Hematopoietic multipotent progenitor cell treated with erythropoietin and hydrocortisone succinate and interleukin-3 and kit ligand, for 17 days (in vitro differentiated cells): ENCODE results near the gene HIPK2.

Experiments
- DNase-seq: peaks from one replicate; pipeline ENCODE4 v3.0.0-alpha.2; 2015; ENCODE audit warnings: low spot score

HIPK2 gene

DNA sequence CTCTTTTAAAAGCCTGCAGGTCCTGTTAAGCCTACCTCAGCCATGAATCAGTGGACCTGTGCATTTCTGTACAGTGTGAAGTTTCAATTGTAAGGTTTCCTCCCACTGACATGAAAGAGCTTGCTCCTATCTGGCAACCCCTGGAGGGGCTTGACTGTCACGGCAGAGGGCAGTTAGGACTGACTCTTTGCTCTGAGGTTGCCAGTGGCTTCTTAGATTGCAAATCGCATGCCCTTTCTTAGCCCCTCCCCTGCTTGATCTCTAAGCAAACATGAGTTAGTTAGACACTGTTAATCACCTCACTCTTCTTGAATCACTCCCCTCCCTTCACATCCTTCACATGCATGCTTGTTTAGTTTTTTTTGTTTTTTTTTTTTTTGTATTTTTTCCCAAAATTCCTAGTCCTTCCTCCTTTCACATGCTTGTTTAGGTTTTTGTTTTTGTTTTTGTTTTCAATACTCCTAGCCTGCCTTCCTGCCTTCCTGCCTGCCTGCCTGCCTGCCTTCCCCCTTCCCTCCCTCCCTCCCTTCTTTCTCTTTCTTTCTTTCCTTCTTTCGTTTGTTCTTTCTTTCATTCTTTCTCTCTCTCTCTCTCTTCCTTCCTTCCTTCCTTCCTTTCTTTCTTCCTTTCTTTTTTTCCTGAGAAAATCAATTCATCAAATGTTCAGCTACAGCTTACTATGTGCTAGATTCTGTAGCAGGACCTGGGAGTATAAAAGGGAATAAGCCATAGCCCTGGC, 6.0 kb upstream of the HIPK2 start:
- DNase-seq = no peak

GRCh38 chr7:139782932-139783331, 5.1 kb upstream of the HIPK2 start:
- no peak for DNase-seq

- DNase-seq = no peak
Observed at GRCh38 chr7:139777133-139777891, 486 bp downstream of the HIPK2 start.

- peak; percentile 34 for DNase-seq
Observed at GRCh38 chr7:139776486-139777132, 1.2 kb downstream of the HIPK2 start.

- peak; percentile 65 for DNase-seq
Observed at GRCh38 chr7:139775829-139776266, 1.9 kb downstream of the HIPK2 start.

- no peak for DNase-seq
Observed at GRCh38 chr7:139774376-139774775, 3.4 kb downstream of the HIPK2 start.

DNA sequence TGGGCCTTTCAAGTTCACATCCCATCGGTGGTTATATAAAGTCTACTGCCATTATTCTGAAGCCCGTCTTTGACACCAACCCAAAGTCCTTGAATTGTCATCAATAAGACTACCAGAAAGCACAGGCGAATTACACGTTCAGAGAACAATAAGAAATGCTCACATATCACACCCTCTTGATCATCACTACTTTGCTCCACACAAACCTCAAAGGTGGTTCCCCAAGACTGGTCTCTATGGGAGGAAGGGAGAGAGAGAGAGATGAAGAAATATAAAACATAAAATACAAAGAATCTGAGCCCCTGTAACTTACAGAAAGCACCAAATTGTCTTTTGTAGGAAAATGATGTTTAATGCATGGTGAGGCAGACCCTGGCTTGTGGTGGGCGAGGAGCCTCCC, 4.4 kb downstream of the HIPK2 start:
- DNase-seq = no peak

DNA sequence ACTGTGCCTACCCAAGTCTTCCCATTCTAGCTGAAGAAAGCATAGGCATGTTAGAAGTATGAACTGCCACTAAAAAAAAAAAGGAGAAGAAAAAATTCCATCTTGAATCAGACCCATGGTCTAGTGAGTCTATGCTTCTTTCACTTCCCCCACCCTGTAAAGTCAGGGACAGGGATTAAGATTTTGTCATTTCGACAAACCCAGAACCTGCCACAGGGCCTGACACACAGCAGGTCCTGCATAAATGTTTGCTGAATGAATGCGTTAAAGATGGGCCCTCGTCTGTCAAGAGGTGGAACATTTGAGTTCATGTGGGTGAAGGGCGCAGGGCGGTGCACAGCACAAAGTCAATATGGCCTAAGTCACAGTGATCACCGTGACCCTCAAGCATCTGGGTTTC, 4.9 kb downstream of the HIPK2 start:
- no peak for DNase-seq

DNA sequence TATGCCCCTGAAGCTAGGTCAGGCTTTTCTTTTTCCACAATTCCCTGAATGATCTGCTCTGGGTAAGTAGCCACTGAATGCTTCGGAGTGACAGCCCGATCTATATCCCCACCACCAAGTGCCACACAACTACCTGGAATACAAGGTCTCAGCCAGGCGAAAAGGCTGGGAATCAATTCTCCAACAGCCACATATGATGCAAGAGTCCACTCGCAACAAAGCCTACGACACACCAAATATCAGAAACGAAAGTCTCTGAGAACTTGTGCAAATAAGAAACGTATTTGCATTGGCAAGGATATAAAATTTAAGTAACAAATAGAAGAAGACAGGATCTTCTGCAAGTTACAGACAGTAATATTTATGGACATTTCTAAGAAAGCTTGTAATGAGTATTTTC, 5.7 kb downstream of the HIPK2 start:
- DNase-seq = no peak

GRCh38 chr7:139771001-139771956, 6.5 kb downstream of the HIPK2 start:
- DNase-seq = no peak

GRCh38 chr7:139769761-139770160, 8.0 kb downstream of the HIPK2 start:
- no peak for DNase-seq

DNA sequence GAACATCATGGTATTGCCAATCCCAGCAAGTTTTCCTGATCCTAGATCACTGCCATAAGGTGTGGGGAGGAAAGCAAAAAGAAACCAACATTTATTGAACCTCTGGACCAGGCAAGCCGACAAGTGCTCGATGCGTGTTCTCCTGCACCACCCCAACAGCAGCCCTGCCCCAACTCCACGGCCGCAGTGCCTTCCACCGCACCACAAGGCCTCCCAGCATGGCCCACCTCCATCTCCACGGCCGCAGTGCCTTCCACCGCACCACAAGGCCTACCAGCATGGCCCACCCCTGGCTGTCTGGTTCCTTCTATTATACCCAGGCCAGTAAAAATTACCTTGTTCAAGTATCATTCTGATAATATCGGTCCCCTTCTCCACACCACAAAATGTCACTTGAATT, 8.7 kb downstream of the HIPK2 start:
- DNase-seq = no peak

GRCh38 chr7:139768249-139768824, 9.5 kb downstream of the HIPK2 start:
- DNase-seq = no peak

DNA sequence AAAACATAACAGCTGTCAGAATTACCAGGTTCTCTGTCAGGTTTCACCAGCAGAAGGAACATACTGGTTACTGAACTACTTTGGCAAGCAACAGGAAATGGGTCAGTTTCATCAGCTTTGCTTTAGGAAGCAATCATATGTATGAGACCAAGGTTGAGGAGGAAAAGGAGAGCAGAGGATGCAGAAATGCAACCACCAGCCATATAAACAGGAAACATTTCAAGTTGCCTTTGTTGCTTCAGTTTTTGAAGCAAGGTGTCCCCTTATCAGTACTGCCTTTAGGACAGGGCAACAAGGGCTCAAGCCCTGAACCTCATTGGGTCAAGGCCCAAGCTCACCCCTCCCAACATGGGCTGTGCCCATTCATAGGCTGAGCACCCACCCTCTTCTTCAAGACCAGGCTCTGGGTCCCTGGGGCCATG, 10.2 kb downstream of the HIPK2 start:
- no peak for DNase-seq

DNA sequence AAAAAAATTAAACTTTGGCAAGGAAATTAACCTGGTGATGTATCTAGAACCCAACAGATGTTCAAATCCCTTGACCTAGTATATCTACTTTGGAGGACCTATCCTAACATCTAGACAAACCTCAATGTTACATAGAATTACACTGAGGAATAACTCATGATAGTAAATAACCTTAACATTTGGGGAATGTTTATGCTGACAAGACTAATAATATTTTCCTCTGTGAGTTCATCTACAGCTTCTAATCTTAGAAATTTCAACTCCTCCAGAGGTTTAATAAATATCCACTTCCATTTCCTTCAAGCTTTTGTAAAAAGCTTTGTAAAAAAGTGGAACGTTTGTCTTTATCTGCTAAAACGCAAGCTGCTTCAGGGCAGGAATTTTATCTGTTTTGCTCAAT, 12.7 kb downstream of the HIPK2 start:
- DNase-seq = no peak

DNA sequence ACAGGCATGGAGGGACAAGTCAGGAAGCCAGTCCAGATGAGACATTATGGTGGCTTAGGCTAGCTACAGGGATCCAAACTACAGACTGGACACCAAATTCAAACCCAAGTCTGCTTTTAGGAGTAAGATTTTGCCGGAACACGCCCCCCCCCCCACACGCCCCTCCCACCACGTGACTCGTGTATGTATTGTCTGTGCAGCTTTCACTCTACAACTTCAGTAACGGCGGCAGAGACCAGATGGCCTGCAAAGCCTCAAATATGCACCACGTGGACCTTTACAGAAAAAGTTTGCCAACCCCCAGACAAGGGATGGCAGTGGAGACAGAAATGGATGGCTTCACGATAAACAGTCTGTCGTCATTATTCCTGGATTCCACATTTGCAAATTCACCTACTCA, 14.5 kb downstream of the HIPK2 start:
- no peak for DNase-seq

DNA sequence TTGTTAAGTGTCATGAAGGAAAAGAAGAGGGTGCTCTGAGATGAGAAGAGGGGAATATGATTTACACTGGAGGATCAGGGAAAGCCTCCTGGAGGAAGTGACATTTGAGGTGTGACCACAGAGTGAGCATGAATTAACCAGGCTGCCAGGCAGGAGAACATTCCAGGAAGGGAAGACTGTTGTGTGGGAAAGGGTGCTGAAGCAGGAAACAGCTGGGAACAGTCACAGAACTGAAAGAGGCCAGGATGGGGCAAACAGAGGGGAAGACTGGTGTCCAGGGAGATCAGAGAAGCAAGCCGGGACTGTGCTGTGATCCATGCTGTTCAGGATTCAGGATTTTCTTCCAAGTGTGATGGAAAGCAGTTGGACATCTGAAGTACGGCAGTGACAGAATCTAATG, 14.9 kb downstream of the HIPK2 start:
- no peak for DNase-seq

DNA sequence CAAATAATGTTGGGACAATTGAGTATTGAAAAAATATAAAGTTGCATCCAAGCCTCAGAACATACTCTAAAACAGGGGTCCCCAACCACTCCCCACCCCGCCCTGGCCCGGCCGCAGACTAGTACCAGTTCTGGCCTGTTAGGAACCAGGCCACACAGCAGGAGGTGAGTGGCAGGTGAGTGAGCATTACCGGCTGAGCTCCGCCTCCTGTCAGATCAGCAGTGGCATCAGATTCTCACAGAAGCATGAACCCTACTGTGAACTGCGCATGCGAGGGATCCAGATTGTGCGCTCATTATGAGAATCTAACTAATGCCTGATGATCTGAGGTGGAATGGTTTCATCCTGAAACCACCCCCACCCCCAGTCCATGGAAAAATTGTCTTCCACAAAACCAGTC, 19.4 kb downstream of the HIPK2 start:
- DNase-seq = no peak

DNA sequence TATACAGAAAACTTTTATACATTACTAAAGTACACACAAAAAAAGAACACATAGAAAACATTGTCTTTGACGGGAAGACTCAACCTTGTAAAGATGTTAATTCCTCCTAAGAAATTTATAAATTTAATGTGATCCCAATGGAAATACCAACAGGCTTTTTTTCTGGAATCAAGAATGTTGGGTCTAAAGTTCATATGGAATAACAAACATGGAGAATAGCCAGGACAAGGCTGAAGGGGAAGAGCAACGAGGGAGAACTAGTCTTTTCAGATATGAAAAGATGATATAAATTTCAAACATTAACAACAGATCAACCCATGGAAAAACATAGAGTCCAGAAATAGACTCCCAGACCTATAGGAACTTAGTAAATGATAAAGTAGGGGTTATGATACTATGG, 19.8 kb downstream of the HIPK2 start:
- no peak for DNase-seq

DNA sequence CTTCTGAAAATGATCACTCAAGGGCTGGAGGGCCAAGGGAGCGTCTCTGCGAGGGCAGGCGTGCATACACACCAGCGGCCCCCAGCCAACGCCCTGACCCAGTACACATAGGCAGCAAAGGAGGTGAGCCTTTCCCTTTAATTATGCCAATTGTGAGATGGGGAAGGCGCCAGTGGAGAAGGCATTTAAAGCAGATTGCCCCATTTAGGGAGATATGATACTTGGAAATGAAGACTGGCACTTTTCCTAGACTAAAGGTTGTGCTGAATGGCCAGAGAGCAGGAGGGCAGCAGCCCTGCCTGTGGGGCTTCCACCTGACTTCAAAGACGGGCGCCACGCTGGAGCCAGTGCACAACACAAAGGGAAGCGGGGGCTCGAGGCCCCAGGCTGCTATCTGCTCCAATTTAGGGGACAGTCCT, 24.1 kb downstream of the HIPK2 start:
- no peak for DNase-seq

DNA sequence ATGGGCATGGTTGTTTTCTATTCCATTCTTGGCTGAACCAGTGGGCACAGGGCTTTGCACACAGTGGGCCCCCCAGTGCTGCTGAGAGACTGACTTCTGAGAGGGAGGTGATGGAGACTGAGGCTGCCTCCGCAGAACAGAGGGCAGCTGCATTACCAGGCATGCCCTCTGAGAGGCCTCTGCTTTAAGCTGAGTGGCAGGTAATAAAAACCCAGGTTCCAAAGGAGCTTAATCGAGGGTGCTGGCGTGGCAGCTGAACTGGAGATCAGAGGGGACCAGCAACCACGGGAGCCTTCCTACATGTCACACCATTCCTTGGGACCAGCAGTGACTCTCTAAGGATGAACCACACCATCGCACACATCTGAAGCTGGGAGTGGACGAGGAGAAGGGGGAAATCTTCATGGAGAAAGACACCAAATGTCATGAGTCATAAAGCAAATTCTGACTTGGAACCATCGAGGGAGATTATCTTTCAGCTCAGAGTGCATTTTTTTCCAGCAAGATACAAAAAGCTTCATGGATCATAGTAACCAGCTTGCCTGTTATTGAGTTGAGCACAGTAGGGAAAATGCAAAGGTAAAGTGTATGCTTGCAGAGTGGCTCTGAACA, 24.6 kb downstream of the HIPK2 start:
- DNase-seq = no peak
